K562 (cell line): Measurements from ENCODE around the gene ECSIT. TPM values are rescaled to one million over a fixed set of nuclear protein-coding genes. Genes with fewer than 3 reads are reported as not detected.

Experiments used
- ARNT ChIP-seq, 2 experiments: fragments of 450-650 bp; IDR thresholded peaks; 2 replicates each; pipeline ENCODE4 v1.6.1; 2016; ENCODE audit warnings: mild to moderate bottlenecking in 1 of 2
- BRCA1 ChIP-seq, 2 experiments: fragments of 450-650 bp in 1 of 2; sonication (generic) in 1 of 2; formaldehyde crosslinking in 1 of 2; IDR thresholded peaks; 2 replicates each; pipeline versions ENCODE4 v1.5.0 to v1.6.1; 2017 to 2020; ENCODE audit warnings: mild to moderate bottlenecking in 1 of 2, missing genetic modification reagents in 1 of 2
- CEBPZ ChIP-seq: fragments of 150-350 bp; IDR thresholded peaks from 2 replicates; pipeline ENCODE4 v1.6.1; 2014; ENCODE audit warnings: low read depth, mild to moderate bottlenecking, low read length, borderline replicate concordance
- CTCFL ChIP-seq: IDR thresholded peaks from 2 replicates; pipeline ENCODE4 v1.6.1; 2011; ENCODE audit warnings: borderline replicate concordance, low read depth, mild to moderate bottlenecking, moderate library complexity, low read length; ENCODE audit not compliant: insufficient read depth, poor library complexity, severe bottlenecking
- FOXA1 ChIP-seq: fragments of 450-650 bp; IDR thresholded peaks from 2 replicates; pipeline ENCODE4 v1.6.1; 2016; ENCODE audit warnings: mild to moderate bottlenecking, borderline replicate concordance
- FOXO4 ChIP-seq: fragments of 450-650 bp; formaldehyde crosslinking; IDR thresholded peaks from 2 replicates; pipeline ENCODE4 v1.4.0; 2020; ENCODE audit warnings: mild to moderate bottlenecking, moderate library complexity
- HDAC1 ChIP-seq, 2 experiments: fragments of 450-650 bp; IDR thresholded peaks; 2 replicates each; pipeline ENCODE4 v1.6.1; 2016 to 2017; ENCODE audit warnings: inconsistent platforms in 1 of 2, mild to moderate bottlenecking in 1 of 2, moderate library complexity in 1 of 2
- HMGN3 ChIP-seq: IDR thresholded peaks from 2 replicates; pipeline ENCODE4 v1.6.1; 2011; ENCODE audit warnings: borderline replicate concordance, low read depth, mild to moderate bottlenecking, mixed read lengths, low read length; ENCODE audit not compliant: insufficient read length; ENCODE audit errors: extremely low read depth
- KAT8 ChIP-seq: fragments of 450-650 bp; IDR thresholded peaks from 2 replicates; pipeline ENCODE4 v1.6.1; 2016; ENCODE audit warnings: low read depth, mild to moderate bottlenecking
- MCM2 ChIP-seq: fragments of 450-650 bp; IDR thresholded peaks from 2 replicates; pipeline ENCODE4 v1.6.1; 2017; ENCODE audit warnings: low read depth, mild to moderate bottlenecking
- MXI1 ChIP-seq: IDR thresholded peaks from 2 replicates; pipeline ENCODE4 v1.6.1; 2011; ENCODE audit warnings: low read depth, mild to moderate bottlenecking, improper control_type of control experiment, low read length
- NCOR1 ChIP-seq: fragments of 450-650 bp; IDR thresholded peaks from 2 replicates; pipeline ENCODE4 v1.6.1; 2016; ENCODE audit warnings: mild to moderate bottlenecking, moderate library complexity
- NFIX ChIP-seq: fragments of 250-450 bp; sonication (Bioruptor Pico); IDR thresholded peaks from 2 replicates; pipeline ENCODE4 v1.4.0; 2020; ENCODE audit warnings: low read depth, mild to moderate bottlenecking, moderate library complexity
- SIX5 ChIP-seq, 2 experiments: IDR thresholded peaks; 2 replicates each; pipeline ENCODE4 v1.6.1; 2011; ENCODE audit warnings: low read length in 2 of 2, borderline replicate concordance in 1 of 2, low read depth in 1 of 2, mild to moderate bottlenecking in 1 of 2, moderate library complexity in 1 of 2; ENCODE audit not compliant: insufficient read depth in 1 of 2
- SMAD2 ChIP-seq: fragments of 150-350 bp; IDR thresholded peaks from 2 replicates; pipeline ENCODE4 v1.6.1; 2014; ENCODE audit warnings: low read depth, mild to moderate bottlenecking, low read length
- TEAD1 ChIP-seq, 2 experiments: fragments of 450-650 bp in 1 of 2; sonication (generic) in 1 of 2; formaldehyde crosslinking; IDR thresholded peaks; 2 replicates each; pipeline versions ENCODE4 v1.4.0 to v1.8.0; 2020 to 2022; ENCODE audit warnings: mild to moderate bottlenecking in 2 of 2, missing genetic modification reagents in 1 of 2
- ZNF165 ChIP-seq: fragments of 250-450 bp; sonication (Bioruptor Pico); IDR thresholded peaks from 2 replicates; pipeline ENCODE4 v1.4.0; 2020; ENCODE audit warnings: borderline replicate concordance
- ZNF263 ChIP-seq: sonication (generic); formaldehyde crosslinking; IDR thresholded peaks from 2 replicates; pipeline ENCODE4 v1.8.0; 2022; ENCODE audit warnings: mild to moderate bottlenecking, missing genetic modification reagents, borderline replicate concordance
- ZNF707 ChIP-seq: fragments of 250-450 bp; sonication (Bioruptor Pico); conservative IDR thresholded peaks from 2 replicates; pipeline ENCODE4 v1.8.0; 2022; ENCODE audit warnings: inconsistent platforms, mild to moderate bottlenecking, moderate library complexity
- polyA plus RNA-seq, 8 experiments: library from polyadenylated mRNA; depleted of rRNA in 4 of 8; stranded (reverse) in 5 of 8; unstranded in 3 of 8; fragments of >200 nt; fragmentation: Nextera tagmentation in 2 of 8; fragmentation: Illumina TruSeq in 1 of 8; extraction: Ambion mirVana in 2 of 8; extraction: Trizol in 1 of 8; gene quantifications; 2 replicates each; pipeline versions ENCODE4 v1.2.1 to v1.2.3, GENCODE V29; 2011 to 2014; ENCODE audit warnings: inconsistent platforms in 1 of 8, missing spikeins in 1 of 8
- total RNA-seq, 7 experiments: library from RNA; depleted of rRNA in 6 of 7; stranded (reverse); fragments of >200 nt in 6 of 7; fragmentation: Illumina TruSeq in 2 of 7; extraction: Trizol in 2 of 7; gene quantifications; 2 replicates each; pipeline versions ENCODE4 v1.2.1 to v1.2.3, GENCODE V29; 2011 to 2021; ENCODE audit warnings: low replicate concordance in 1 of 7

Gene ECSIT
- total and polyA plus RNA-seq, 9 of the 15 experiments (the other 6 are each of a cell fraction or from before 2014, with no cell fraction given) = 1.1 to 82.5 (median 43.9) TPM

- peak; percentile 94 for TF ChIP-seq HMGN3
- TF ChIP-seq ZNF707 = no peak
- TF ChIP-seq FOXA1 = no peak
- peak; percentile 61 to 72; a peak in 2 of 4 replicates for TF ChIP-seq ARNT (IDR thresholded peaks at IDR 0.05)
- 0 out of 4 replicates have a peak, but pooled peaks of 1 of the 2 experiments have one; percentile 37 for TF ChIP-seq TEAD1 (CRISPR knock-in tag; IDR thresholded peaks at IDR 0.05)
- TF ChIP-seq MXI1 = no peak
- no peak for TF ChIP-seq SMAD2
- TF ChIP-seq NCOR1 = 0 out of 2 replicates have a peak, but pooled peaks have one; percentile 43
- no peak for TF ChIP-seq KAT8
- no peak for TF ChIP-seq MCM2
- 0 out of 4 replicates have a peak, but pooled peaks of 1 of the 2 experiments have one; percentile 60 for TF ChIP-seq HDAC1 (IDR thresholded peaks at IDR 0.05)
- no peak for TF ChIP-seq CEBPZ
- TF ChIP-seq FOXO4 = no peak
- no peak for TF ChIP-seq BRCA1 (IDR thresholded peaks at IDR 0.05)
- no peak for TF ChIP-seq BRCA1 (CRISPR knock-in tag; IDR thresholded peaks at IDR 0.05)
- TF ChIP-seq SIX5 (IDR thresholded peaks at IDR 0.05; ENCODE audit: borderline replicate concordance in 1 of 2, insufficient read depth in 1 of 2, low read depth in 1 of 2, low read length in 2 of 2) = no peak
- TF ChIP-seq NFIX (CRISPR knock-in tag) = no peak
- peak; percentile 100 for TF ChIP-seq CTCFL
- no peak for TF ChIP-seq ZNF165 (CRISPR knock-in tag)
- 0 out of 2 replicates have a peak, but pooled peaks have one; percentile 16 for TF ChIP-seq ZNF263 (CRISPR knock-in tag)
Observed at GRCh38 chr19:11535792-11536595, 7.1 kb upstream of the ECSIT start (continued).
